Stimulated activated CD4-positive, alpha-beta T cell treated with anti-CD3 and anti-CD28 coated beads, Interleukin-12 subunit alpha, Interleukin-12 subunit beta, amount 100 ng/mL, for 24 hours (primary cell): ENCODE measurements around the gene GTSE1.

Experiments
- DNase-seq, 2 experiments: peaks; one replicate each; pipeline ENCODE4 v3.0.0-alpha.2; 2020; ENCODE audit warnings: low read depth in 2 of 2

GTSE1 gene

DNA sequence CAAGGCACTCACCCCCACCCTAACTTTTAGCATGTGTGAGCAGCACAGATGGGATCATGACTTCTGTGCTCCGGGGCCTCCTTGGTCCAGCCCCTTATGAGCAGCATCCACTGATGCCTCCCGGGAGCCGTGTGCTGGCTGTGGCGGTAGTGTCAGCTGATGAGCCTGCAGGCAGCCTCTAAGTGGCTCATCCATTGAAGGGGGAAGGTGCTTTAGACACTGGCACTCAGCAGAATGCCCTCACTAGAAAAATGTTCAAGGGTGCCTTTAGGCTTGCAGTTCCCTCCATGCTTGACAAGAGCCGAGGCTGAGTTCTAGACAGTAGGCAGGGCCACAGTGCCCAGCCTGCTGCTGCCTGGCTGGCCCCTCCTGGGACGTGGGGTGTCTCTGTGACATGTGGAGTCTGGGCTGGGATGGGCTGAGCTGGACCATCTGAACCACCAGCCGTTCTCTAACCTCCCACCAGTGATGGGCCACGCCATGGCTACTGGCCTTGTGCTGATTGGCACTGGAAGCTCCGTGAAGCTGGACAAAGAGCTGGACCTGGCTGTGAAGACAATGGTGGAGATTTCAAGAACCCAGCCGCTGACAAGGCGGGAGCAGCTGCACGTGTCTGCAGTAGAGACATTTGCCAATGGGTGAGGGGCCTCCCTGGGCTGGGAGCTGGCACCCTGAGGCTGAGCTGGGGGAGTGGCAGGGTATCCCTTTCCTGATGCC, 23.1 kb upstream of the GTSE1 start:
- no peak for DNase-seq

- no peak for DNase-seq
These were observed 22.3 kb upstream of the GTSE1 start for GRCh38 chr22:46274381-46274780.

- DNase-seq: no peak
These were observed 21.1 kb upstream of the GTSE1 start for GRCh38 chr22:46275455-46276122.

- DNase-seq: no peak
These were observed 20.1 kb upstream of the GTSE1 start for GRCh38 chr22:46276563-46276962.

GRCh38 chr22:46278656-46279645, 17.7 kb upstream of the GTSE1 start:
- no peak for DNase-seq

GRCh38 chr22:46280063-46280817, 16.4 kb upstream of the GTSE1 start:
- no peak for DNase-seq

DNA sequence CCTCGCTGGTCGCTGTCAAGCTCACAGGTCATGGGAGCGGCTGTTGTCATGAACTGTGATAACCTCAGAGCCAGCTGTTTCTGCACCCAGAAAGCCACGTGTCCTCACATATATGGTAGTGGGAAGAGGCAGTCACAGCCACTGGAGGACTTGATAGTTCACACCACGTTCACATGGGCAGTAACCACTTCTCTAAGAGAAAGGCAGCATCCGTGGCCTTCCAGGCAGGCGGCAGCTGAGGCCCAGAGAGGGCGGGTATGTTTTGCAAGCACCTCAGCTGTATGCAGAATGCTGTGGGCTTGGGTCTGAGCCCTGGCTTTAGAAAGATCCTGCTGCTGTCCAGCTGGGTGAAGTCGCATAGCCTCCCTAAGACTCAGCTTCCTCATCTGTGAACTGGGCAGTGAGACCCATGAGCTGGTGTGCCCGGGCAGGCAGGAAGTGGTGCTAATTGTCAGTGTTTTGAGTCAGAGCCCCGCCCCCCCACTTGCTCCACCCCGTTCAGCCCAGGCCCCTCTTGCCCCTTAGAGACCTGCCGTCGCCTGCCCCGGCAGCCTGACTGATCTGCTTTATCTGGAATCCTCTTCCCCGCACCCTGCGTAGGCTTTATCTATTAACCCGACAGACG, 15.6 kb upstream of the GTSE1 start:
- DNase-seq: no peak

DNA sequence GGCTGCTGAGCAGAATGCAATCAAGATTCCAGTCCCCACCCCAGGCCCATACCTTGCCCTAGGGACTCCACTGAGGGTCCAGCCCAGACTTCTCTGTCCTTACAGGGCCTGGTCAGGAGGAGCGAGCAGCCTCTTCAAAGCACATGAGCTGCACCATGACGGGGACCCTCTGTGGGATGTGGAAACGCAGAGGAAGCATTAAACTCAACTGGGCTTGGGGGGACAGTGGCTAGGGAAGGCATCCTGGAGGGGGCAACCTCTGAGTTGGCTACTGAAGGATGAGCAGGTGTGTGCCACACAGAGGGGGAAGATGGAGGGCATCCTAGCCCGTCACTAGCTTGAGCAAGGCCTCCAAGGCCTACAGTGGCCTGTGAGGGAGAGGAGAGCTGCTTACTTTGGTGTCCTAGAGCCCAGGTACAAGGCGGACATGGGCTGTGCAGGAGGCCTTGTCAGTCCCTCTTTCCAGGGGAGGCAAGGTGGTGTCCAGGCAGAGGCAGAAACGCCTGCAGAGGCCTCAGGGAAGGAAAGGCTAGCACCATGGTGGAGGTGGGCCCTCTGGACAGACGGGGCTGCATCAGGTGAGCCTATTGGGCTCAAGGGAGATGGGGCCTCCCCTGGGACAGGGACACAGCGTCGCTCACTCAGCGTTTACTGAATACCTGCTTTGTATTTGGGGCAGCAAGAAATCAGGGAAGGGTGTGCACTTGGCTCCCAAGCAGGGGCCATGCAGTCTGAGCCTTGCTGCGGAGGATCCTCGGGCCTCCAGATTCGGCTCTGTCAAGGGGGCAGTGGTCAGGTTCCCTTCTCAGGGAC, 14.6 kb upstream of the GTSE1 start:
- no peak for DNase-seq

DNA sequence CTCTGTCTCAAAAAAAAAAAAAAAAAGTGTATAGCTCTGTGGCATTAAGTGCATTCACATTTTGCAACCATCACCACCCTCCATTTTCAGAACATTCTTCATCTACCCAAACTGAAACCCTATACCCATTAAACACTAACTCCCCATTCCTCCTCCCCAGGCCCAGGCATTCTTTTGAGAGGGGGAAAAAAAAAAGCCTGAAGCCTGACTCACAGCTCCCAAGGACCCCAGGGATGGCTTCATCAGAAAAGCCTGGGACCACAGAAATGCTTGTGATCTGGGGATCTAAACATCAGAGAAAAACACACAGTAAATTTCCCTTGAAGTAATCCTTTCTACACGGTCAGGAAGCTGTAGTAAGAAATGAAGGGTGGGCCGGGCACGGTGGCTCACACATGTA, 10.7 kb upstream of the GTSE1 start:
- no peak for DNase-seq

DNA sequence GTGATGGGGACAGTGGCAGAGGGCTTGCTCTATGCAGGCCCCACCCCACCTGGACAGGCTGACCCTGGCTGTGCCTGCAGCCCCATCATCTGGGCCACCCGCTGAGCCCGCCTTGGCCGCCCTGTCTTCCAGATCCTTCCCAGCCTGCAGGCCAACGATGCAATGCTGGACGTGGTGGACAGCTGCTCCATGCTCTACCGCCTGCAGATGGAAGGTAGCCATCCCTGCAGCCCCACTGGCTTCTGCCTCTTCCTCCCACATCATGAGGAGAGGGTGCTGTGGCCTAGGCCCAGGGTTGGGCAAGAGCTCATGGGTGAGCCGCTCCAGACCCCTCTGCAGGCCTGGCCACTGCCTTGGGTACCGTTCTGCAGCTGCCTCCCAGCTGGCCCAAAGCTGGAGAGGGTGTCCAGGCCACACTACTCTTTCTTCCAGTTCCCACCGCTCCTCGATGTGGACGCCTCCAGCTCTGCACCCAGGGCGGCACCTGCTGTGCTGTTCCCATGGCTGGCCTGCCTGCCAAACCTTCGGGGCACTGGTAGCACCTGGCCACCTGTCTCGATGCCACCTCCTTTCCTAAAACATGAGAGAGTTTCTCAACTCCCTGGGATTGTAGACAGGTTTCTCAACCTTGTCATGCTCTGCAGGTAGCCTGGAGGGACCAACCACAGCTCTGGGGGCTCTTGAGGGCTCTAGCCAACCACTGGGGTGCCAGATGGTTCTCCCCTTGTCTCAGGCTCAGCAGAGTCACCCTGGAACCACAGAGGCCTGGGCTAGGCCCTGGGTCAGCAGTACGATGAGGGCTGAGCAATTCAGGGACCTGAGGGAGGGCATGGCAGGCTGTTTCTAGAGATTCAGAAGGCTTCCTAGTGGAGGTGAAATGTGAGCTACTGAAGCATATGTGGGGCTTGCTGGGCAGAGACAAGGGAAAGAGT, 9.5 kb upstream of the GTSE1 start:
- no peak for DNase-seq

DNA sequence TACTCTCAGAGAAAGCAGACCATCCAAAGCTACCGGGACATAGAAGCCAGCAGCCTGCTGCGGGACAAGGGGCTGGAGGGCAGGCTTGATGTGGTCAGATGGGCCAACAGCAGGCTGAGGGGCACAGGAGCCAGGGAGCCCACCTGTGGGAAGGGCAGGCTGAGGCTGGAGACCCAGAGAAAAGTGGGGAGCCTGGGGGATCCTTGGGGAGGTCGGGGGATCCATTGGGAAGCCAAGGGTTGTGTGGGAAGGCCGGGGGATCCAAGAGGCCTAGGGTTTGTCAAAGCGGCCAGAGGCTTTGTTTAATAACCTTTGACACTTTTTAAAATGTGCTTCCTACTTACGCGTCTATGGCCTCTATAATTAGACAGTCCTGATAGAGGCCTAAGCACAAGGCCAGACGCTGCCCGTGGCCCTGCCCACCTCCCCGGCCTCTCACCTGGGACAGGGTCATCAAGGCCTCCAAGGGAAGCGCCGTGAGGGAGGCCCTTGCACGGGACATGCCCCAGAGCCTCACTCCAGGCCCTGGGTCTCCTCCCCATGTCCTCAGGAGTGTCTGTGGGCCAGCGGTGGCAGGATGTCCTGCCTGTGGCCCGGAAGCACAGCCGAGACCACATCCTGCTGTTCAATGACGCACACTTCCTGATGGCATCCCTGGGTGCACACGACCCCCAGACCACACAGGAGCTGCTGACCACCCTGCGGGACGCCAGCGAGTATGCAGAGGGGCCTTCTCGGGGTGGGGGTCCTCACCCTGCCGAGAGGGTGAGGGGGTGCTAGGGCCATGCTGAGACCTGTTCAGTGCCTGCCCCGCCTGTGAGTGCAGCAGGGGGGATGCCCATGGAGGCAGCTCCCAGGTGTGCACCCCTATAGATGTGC, 8.6 kb upstream of the GTSE1 start:
- DNase-seq: no peak

- DNase-seq: no peak
These were observed 7.8 kb upstream of the GTSE1 start for GRCh38 chr22:46288846-46289243.

DNA sequence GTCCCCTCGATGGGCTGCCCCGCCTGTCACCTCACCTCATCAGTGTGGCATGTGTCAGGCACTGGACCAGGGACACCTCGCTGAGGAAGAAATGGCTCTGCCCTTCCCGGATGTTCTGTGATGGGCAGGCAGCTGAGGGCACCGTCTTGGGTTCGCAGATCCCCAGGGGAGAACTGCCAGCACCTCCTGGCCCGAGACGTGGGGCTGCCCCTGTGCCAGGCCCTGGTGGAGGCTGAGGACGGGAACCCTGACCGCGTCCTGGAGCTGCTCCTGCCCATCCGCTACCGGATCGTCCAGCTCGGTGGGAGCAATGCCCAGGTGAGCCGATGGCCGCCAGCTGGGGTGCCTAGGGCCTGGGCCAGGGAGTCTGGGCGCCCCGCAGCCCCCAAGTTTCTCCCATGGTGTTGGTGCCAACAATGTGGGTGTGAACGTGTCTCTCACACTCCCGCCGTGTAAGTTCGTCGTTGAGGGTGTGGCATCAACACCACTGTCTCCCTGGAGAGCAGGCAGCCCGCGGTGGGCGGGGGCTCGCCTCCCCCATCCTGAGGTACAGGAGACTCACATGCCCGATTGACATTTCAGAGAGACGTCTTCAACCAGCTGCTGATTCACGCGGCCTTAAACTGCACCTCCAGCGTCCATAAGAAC, 7.3 kb upstream of the GTSE1 start:
- DNase-seq: no peak

GRCh38 chr22:46290121-46290842, 6.4 kb upstream of the GTSE1 start:
- DNase-seq: no peak

DNA sequence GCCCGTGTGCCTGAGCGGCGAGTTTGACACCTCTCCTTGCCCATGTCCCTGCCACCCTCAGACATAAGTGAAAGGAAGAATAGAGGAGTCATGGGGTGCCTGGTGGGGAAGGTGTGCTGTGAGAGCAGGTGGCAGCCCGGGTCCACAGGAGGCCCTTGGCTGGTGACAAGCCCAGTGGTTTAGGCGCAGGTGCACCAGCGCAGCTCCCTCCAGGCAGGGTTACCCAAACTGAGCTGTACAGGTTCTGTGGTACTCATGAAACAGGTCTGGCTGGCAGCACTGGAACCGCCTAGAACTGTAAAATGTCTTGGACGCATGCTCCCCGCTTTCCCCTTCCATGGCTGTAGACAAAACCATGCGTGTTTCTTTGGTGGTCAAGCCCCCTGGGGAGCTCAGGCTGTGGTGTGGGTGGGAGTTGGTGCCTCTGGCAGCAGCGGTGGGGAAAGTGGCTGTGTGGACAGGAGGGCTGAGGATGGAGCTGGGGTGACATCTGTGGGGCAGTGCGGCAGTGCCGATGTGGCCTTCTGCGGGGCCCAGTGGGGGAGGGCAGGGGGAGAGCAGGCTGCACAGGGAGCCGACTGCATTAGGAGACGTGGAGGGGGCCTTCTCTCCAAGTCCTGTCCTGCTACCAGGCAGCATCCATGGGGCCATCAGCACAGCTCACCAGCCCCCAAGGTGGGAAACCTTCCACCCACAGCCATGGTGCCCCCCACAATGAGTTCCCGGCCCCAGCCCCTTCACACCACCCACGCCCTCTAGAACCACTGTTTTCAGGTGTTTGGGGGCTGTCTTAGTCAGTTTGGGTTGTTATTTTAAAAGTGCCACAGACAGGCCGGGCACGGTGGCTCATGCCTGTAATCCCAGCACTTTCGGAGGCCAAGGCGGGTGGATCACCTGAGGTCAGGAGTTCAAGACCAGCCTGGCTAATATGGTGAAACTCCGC, 5.6 kb upstream of the GTSE1 start:
- no peak for DNase-seq

DNA sequence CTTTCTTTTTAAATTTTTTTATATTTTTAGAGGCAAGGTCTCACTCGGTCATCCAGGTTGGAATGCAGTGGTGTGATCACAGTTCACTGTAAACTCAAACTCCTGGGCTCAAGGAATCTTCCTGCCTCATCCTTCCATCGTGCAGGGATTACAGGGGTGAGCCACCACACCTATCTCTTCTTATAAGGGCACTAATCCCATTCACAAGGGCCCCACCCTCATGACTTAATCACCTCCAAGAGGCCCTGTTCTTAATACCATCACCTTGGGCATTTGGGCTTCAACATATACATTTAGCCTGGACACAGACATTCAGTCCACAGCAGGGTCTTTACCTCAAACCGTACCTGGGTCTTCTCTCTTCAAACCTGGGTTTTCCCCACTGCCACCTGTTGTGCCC, 4.5 kb upstream of the GTSE1 start:
- DNase-seq: no peak
